Duodenal mucosa (tissue), 2 donors: ENCODE results near the gene IL17RD.

Source experiments
- H3K27ac ChIP-seq: one replicate; pipeline ENCODE4 v1.7.0; 2013; ENCODE audit warnings: low read depth, low read length
- H3K27me3 ChIP-seq, 2 donors: one replicate each; pipeline ENCODE4 v1.7.0; 2013; ENCODE audit warnings: low read length in 2 of 2, control low read depth in 1 of 2; ENCODE audit not compliant: insufficient read depth in 2 of 2, control insufficient read depth in 1 of 2
- H3K36me3 ChIP-seq, 2 donors: one replicate each; pipeline ENCODE4 v1.7.0; 2013; ENCODE audit warnings: low read length in 2 of 2, control low read depth in 1 of 2; ENCODE audit not compliant: insufficient read depth in 2 of 2, control insufficient read depth in 1 of 2
- H3K4me1 ChIP-seq, 2 donors: one replicate each; pipeline ENCODE4 v1.7.0; 2013; ENCODE audit warnings: low read length in 2 of 2, control low read depth in 1 of 2; ENCODE audit not compliant: insufficient read depth in 2 of 2, control insufficient read depth in 1 of 2
- H3K4me3 ChIP-seq, 2 donors: one replicate each; pipeline ENCODE4 v1.7.0; 2013; ENCODE audit warnings: low read length in 2 of 2, low read depth in 1 of 2
- H3K9ac ChIP-seq, 2 donors: one replicate each; pipeline ENCODE4 v1.7.0; 2013; ENCODE audit warnings: low read length in 2 of 2, low read depth in 1 of 2
- H3K9me3 ChIP-seq, 2 donors: one replicate each; pipeline ENCODE4 v1.7.0; 2013; ENCODE audit warnings: low read length in 2 of 2, control low read depth in 1 of 2; ENCODE audit not compliant: control insufficient read depth in 1 of 2

IL17RD gene

DNA sequence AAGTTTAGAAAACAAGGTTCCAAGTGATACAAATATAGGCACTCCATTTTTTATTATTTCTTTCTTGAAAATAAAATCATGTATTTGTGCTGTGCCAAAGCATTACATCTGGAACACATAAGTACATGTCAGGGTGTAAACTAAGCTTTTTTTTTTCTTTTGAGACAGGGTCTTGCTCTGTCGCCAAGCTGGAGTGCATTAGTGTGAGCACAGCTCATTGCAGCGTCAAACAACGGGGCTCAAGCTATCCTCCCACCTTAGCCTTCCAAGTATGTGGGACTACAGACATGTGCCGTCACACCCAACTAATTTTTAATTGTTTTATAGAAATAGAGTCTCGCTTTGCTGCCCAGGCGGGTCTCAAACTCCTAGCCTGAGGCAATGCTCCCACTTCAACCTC lies 95.7 kb downstream of the IL17RD start:
- Histone ChIP-seq H3K36me3 (no peaks in the 10 kb centered on the region), H3K4me3 (no peak overlapping the region), H3K4me1 (peaks cover 0 to 6% of the 10 kb centered on the region in 2 donors), H3K9me3 (no peaks in the 10 kb centered on the region), H3K27me3 (no peaks in the 10 kb centered on the region), H3K9ac (no peak overlapping the region), H3K27ac (no peak overlapping the region)

DNA sequence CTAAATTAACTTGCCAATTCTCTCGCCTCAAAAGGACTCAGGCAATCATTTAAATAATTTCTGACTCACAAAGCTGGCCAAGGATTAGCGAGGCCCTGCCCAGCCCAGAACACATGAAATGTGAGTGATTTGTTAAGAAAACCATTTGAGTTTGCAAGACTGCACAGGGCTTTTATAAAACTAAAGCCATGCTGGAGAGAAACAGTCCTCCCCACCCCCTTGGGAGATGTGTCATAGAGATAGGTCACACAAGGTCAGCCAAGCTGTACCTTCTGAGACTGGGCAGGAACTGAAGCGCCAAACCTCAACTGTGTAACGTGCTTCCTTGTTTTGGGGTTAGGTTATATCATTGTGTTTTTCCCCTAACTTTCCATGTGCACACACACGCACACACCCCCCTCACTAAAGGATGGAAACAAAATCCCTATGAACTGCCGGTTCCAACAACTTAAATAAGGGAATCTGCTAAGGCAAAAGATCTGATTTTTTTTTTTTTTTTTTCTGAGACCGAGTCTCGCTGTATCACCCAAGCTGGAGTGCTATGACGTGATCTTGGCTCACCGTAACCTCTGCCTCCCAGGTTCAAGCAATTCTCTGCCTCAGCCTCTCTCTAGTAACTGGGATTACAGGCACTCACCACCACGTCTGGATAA lies 96.6 kb downstream of the IL17RD start:
- peaks cover 0 to 6% of the 10 kb centered on the region in 2 donors for H3K4me1 ChIP-seq
- no peaks in the 10 kb centered on the region for H3K36me3 ChIP-seq
- H3K27ac ChIP-seq, result no peak overlapping the region
- no peaks in the 10 kb centered on the region for H3K9me3 ChIP-seq
- no peak overlapping the region for H3K4me3 ChIP-seq
- no peak overlapping the region for H3K9ac ChIP-seq
- no peaks in the 10 kb centered on the region for H3K27me3 ChIP-seq

DNA sequence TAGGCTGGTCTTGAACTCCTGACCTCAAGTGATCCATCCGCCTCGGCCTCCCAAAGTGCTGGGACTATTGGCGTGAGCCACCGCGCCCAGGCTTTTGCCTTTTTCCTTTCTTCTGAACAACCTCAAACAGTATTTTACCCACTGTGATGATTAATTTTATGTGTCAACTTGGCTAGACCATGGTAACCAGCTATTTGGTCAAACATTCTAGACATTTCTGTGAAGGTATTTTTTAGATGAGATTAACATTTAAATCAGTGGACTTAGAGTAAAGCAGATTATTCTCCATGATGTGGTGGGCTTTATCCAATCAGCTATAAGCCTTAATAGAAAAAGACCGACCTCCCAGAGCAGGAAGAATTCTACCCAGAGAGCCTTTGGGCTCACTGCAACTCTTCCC lies 98.7 kb downstream of the IL17RD start:
- Histone ChIP-seq H3K27ac (no peak overlapping the region), H3K4me1 (peaks cover 0 to 6% of the 10 kb centered on the region in 2 donors), H3K9ac (no peak overlapping the region), H3K9me3 (no peaks in the 10 kb centered on the region), H3K4me3 (no peak overlapping the region), H3K36me3 (no peaks in the 10 kb centered on the region), H3K27me3 (no peaks in the 10 kb centered on the region)

DNA sequence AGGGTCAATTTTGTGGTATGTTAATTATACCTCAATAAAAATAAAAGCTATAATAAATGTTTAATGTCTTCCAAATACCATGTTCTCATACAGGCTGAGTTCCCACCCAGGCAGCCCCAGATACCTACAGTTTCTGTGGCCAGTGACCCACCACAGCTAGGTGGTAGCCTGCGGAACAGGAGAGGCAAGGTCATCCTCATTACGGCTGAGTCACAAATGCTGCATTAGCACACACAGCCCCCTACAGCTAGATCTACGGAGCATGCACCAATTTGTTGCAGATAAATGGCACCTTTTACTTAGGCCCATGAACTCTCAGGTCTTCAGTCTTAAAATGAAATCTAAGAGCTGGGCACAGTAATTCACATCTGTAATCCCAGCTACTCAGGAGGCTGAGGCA lies 99.6 kb downstream of the IL17RD start:
- Histone ChIP-seq H3K27ac (no peak overlapping the region), H3K4me1 (peaks cover 2 to 6% of the 10 kb centered on the region in 2 donors), H3K9me3 (no peaks in the 10 kb centered on the region), H3K9ac (no peak overlapping the region), H3K27me3 (no peaks in the 10 kb centered on the region), H3K4me3 (no peak overlapping the region), H3K36me3 (no peaks in the 10 kb centered on the region)

GRCh38 chr3:57064572-57064971 lies 100.6 kb downstream of the IL17RD start:
- H3K36me3 ChIP-seq, result no peaks in the 10 kb centered on the region
- no peak overlapping the region for H3K4me3 ChIP-seq
- H3K9me3 ChIP-seq, result no peaks in the 10 kb centered on the region
- no peak overlapping the region for H3K9ac ChIP-seq
- no peak overlapping the region for H3K27ac ChIP-seq
- peaks cover 6 to 7% of the 10 kb centered on the region in 2 donors for H3K4me1 ChIP-seq
- no peaks in the 10 kb centered on the region for H3K27me3 ChIP-seq

DNA sequence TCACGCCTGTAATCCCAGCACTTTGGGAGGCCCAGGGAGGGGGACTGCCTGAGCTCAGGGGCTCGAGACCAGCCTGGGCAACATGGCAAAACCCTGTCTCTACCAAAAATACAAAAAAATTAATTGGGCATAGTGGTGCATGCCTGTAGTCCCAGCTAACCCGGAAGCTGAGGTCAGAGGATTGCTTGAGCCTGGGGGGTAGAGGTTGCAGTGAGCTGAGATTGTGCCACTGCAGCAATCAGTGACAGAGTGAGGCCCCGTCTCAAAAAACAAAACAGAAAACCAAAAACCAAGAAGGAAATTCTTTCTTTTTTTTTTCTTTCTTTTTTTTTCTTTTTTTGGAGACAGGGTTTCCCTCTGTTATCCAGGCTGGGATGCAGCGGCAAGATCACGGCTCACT lies 101.2 kb downstream of the IL17RD start:
- H3K4me3 ChIP-seq, result no peak overlapping the region
- no peaks in the 10 kb centered on the region for H3K9me3 ChIP-seq
- H3K27me3 ChIP-seq, result no peaks in the 10 kb centered on the region
- peaks cover 6 to 7% of the 10 kb centered on the region in 2 donors for H3K4me1 ChIP-seq
- no peak overlapping the region for H3K9ac ChIP-seq
- H3K36me3 ChIP-seq, result no peaks in the 10 kb centered on the region
- H3K27ac ChIP-seq, result no peak overlapping the region

DNA sequence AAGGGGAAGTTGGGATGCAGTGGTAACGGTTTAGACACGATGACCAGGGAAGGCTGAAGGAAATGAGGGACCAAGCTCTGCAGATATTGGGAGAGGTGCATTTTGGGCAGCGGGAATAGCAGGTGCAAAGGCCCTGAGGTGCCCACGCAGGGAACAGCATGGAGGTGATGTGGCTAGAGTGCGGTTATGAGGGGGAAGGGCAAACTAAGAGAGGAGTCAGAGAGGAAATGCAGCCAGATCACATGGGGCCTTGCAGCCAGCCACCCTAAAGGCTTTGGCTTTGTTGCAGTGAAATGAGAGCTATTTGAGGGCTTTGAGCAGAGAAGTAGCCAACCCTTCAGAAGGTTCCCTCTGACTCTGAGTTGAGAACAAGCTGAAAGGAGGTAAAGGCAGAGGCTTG lies 102.1 kb downstream of the IL17RD start:
- H3K36me3 ChIP-seq, result no peaks in the 10 kb centered on the region
- H3K27me3 ChIP-seq, result no peaks in the 10 kb centered on the region
- no peak overlapping the region for H3K4me3 ChIP-seq
- H3K9ac ChIP-seq, result no peak overlapping the region
- no peaks in the 10 kb centered on the region for H3K9me3 ChIP-seq
- no peak overlapping the region for H3K27ac ChIP-seq
- H3K4me1 ChIP-seq, result peaks cover 1 to 7% of the 10 kb centered on the region in 2 donors

GRCh38 chr3:57062101-57062631 lies 103.0 kb downstream of the IL17RD start:
- Histone ChIP-seq H3K36me3 (no peaks in the 10 kb centered on the region), H3K4me3 (no peak overlapping the region), H3K27ac (no peak overlapping the region), H3K4me1 (peaks cover 0 to 7% of the 10 kb centered on the region in 2 donors), H3K27me3 (no peaks in the 10 kb centered on the region), H3K9ac (no peak overlapping the region), H3K9me3 (no peaks in the 10 kb centered on the region)

- no peak overlapping the region for H3K4me3 ChIP-seq
- no peaks in the 10 kb centered on the region for H3K36me3 ChIP-seq
- H3K27me3 ChIP-seq, result no peaks in the 10 kb centered on the region
- no peaks in the 10 kb centered on the region for H3K9me3 ChIP-seq
- H3K4me1 ChIP-seq, result peaks cover 0 to 7% of the 10 kb centered on the region in 2 donors
- H3K9ac ChIP-seq, result no peak overlapping the region
- no peak overlapping the region for H3K27ac ChIP-seq
Measured at GRCh38 chr3:57061556-57061955, 103.6 kb downstream of the IL17RD start.

- Histone ChIP-seq H3K9me3 (no peaks in the 10 kb centered on the region), H3K36me3 (no peaks in the 10 kb centered on the region), H3K4me1 (peaks cover 0 to 7% of the 10 kb centered on the region in 2 donors), H3K27ac (no peak within 1 kb of the TSS), H3K9ac (no peak within 1 kb of the TSS), H3K4me3 (peak within 1 kb of the TSS; percentile 16 to 17), H3K27me3 (no peaks in the 10 kb centered on the region)
Measured at GRCh38 chr3:57060089-57060821, 104.9 kb downstream of the IL17RD start, which contains the start of gene SPATA12. SPATA12 (plus strand) TSS chr3:57060664; CDS start chr3:57073695, 13,031 bp downstream.
